Transverse colon (tissue), 4 donors: ENCODE results near the gene GHRHR. TPM values are rescaled to one million over a fixed set of nuclear protein-coding genes. Genes with fewer than 3 reads are reported as not detected.

Experiments
- DNase-seq: peaks from one replicate; pipeline ENCODE4 v3.0.0-alpha.2; 2019
- H3K27ac ChIP-seq, 4 donors: fragments of 200-600 bp; sonication (generic); 2 replicates each; pipeline ENCODE4 v1.5.1; 2016 to 2018; ENCODE audit warnings: inconsistent platforms in 4 of 4
- H3K27me3 ChIP-seq: fragments of 200-600 bp; sonication (generic); 2 replicates; pipeline ENCODE4 v1.5.1; 2017; ENCODE audit warnings: inconsistent platforms
- H3K36me3 ChIP-seq, 4 donors: fragments of 200-600 bp; sonication (generic); 2 replicates each; pipeline ENCODE4 v1.5.1; 2017 to 2019; ENCODE audit warnings: inconsistent platforms in 4 of 4
- H3K4me1 ChIP-seq, 4 donors: fragments of 200-600 bp; sonication (generic); 2 replicates each; pipeline ENCODE4 v1.5.1; 2017 to 2020; ENCODE audit warnings: inconsistent platforms in 4 of 4
- H3K4me3 ChIP-seq, 4 donors: fragments of 200-600 bp; sonication (generic); 1 replicate in 1 of 4; 2 replicates in 3 of 4; pipeline versions ENCODE4 v1.5.1 to v1.6.1; 2017 to 2019; ENCODE audit warnings: inconsistent platforms in 4 of 4
- H3K9me3 ChIP-seq, 2 donors: fragments of 200-600 bp; sonication (generic); 2 replicates each; pipeline ENCODE4 v1.5.1; 2017 to 2019; ENCODE audit warnings: inconsistent platforms in 2 of 2
- EP300 ChIP-seq: sonication (generic); formaldehyde crosslinking; IDR thresholded peaks from one replicate; pipeline ENCODE4 v1.6.1; 2017; ENCODE audit warnings: antibody characterized with exemption, low read depth
- POLR2A ChIP-seq: fragments of 450-650 bp; IDR thresholded peaks from one replicate; pipeline ENCODE4 v1.6.1; 2016; ENCODE audit warnings: antibody characterized with exemption, mild to moderate bottlenecking, moderate library complexity
- POLR2AphosphoS5 ChIP-seq, 3 donors: sonication (generic); formaldehyde crosslinking; IDR thresholded peaks; one replicate each; pipeline ENCODE4 v1.6.1; 2016; ENCODE audit warnings: antibody characterized with exemption in 3 of 3
- WGBS, 2 donors: methylation state at CpG; one replicate each; pipeline ENCODE4 v1.1.5; 2018; ENCODE audit warnings: low coverage in 1 of 2; 5-methylcytosine and 5-hydroxymethylcytosine counted together
- in situ Hi-C, 4 donors: fragments of 200-750 bp; cut with MboI; loops; one replicate each; pipeline versions ENCODE4 v1.15.0 to v1.15.1; 2017; ENCODE audit warnings: low sequenced_read_pairs in 3 of 4, low pct_ligation_motif_present in 1 of 4, low pct_unique_long_range_greater_than_20kb in 1 of 4
- intact Hi-C: fragments of 100-400 bp; cut with DNase I; formaldehyde crosslinking; loops from one replicate; pipeline ENCODE4 v1.15.1; 2023; ENCODE audit warnings: low total_unique reads
- total RNA-seq, 4 donors: library from RNA; depleted of rRNA; stranded (reverse); fragments of >200 nt; gene quantifications; one replicate each; pipeline ENCODE4 v1.1.0, GENCODE V29; 2016
- TF ChIP-seq, protein P1 (sequence below), 5 experiments: fragments of 200-600 bp in 3 of 5; fragments of 450-650 bp in 2 of 5; sonication (generic) in 3 of 5; IDR thresholded peaks; 1 replicate in 2 of 5; 2 replicates in 3 of 5; pipeline ENCODE4 v1.5.1; 2016 to 2017; ENCODE audit warnings: antibody characterized with exemption in 5 of 5, inconsistent platforms in 3 of 5, mild to moderate bottlenecking in 2 of 5, moderate library complexity in 1 of 5

The GHRHR gene
- total RNA-seq, 4 donors from 2014 or later = not detected

DNA sequence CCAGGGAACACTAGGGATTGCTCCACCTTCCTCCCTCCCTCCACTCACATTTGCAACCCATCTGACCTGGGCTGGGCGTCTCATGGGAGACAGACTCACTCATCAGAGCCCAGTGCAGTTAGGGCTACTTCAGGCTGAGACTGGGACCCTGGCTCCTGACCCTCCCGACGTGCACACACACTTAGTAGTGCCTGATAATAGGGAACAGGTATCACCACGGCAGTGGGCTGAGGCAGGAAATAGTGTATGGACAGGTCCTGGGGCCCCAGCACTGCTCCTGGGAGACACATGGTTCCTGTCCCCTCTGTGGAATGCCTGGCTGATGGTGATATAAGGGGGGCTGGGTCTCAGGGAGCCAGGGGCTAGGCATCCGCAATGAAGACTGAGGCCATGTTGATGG lies 37.8 kb upstream of the GHRHR start:
- TF ChIP-seq EP300 = no peak
- no peak for TF ChIP-seq POLR2A
- no peak for TF ChIP-seq POLR2AphosphoS5 (IDR thresholded peaks at IDR 0.05)
- TF ChIP-seq, protein P1, sequence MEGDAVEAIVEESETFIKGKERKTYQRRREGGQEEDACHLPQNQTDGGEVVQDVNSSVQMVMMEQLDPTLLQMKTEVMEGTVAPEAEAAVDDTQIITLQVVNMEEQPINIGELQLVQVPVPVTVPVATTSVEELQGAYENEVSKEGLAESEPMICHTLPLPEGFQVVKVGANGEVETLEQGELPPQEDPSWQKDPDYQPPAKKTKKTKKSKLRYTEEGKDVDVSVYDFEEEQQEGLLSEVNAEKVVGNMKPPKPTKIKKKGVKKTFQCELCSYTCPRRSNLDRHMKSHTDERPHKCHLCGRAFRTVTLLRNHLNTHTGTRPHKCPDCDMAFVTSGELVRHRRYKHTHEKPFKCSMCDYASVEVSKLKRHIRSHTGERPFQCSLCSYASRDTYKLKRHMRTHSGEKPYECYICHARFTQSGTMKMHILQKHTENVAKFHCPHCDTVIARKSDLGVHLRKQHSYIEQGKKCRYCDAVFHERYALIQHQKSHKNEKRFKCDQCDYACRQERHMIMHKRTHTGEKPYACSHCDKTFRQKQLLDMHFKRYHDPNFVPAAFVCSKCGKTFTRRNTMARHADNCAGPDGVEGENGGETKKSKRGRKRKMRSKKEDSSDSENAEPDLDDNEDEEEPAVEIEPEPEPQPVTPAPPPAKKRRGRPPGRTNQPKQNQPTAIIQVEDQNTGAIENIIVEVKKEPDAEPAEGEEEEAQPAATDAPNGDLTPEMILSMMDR (IDR thresholded peaks at IDR 0.05) = no peak
- no peak for DNase-seq
- 83% methylated on average over 5 of the region's 5 CpGs; no CpG with 5 or more reads in 1 of the 2 donors for WGBS, 2 donors
- Histone ChIP-seq H3K27me3 (no peaks in the 10 kb centered on the region), H3K27ac (no peak overlapping the region), H3K4me1 (peaks cover 0 to 9% (median 4%) of the 10 kb centered on the region in 4 donors), H3K4me3 (no peak overlapping the region), H3K9me3 (peaks cover 0 to 3% of the 10 kb centered on the region in 2 donors), H3K36me3 (no peaks in the 10 kb centered on the region)
- intact Hi-C loops = no loop called here
- in situ Hi-C loops = no loop called here

DNA sequence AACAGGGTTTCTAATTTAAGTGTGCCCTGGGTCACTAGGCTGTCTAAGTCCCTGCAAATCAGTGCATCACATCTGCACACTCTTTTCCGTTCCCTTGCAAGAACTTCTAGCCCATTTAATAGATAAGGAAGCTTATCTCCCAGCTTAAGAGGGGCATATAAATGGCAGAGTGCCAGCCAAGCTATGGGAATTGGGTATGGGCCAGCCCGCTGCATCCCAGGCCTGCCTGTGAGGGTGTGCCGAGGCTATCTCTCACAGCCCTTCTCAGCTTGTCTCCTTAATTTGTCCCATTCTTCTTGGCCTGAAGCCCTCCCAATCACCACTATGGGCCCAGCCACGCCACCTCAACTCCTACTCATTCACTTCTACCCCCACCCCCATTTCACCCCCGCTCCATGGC lies 37.4 kb upstream of the GHRHR start:
- DNase-seq = no peak
- no peak overlapping the region for H3K27ac ChIP-seq
- H3K9me3 ChIP-seq = peaks cover 0 to 3% of the 10 kb centered on the region in 2 donors
- no peaks in the 10 kb centered on the region for H3K27me3 ChIP-seq
- WGBS, 2 donors = 87 to 97% methylated on average over 4 to 5 of the region's 5 CpGs
- H3K4me1 ChIP-seq = peaks cover 0 to 5% (median under 1%) of the 10 kb centered on the region in 4 donors
- no peak overlapping the region for H3K4me3 ChIP-seq
- TF ChIP-seq POLR2A (no peak), POLR2AphosphoS5 (IDR thresholded peaks at IDR 0.05) (no peak), EP300 (no peak)
- TF ChIP-seq, protein P1 (IDR thresholded peaks at IDR 0.05) = no peak
- no peaks in the 10 kb centered on the region for H3K36me3 ChIP-seq
- in situ Hi-C loops (no loop called here), intact Hi-C loops (no loop called here)

DNA sequence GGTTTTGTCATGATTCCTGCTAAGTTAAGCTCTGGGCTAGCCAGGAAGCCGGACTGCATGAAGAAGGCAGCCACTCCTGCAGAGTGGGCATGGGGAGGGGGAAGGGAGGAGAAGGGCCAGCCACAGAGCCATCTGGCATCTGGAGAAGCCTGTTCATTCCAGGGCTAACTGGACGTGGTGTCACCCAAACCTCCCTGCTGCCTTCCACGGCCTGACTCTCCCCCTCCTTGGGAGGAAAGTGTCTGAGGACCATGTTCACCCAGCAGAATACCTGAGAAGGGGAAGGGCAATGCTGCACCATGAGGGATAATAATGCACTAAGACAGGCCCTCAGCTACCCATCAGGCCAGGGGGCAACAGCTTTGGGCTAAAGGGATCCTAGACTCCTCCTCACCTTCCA lies 36.7 kb upstream of the GHRHR start:
- H3K27me3 ChIP-seq = no peaks in the 10 kb centered on the region
- H3K4me3 ChIP-seq = no peak overlapping the region
- H3K36me3 ChIP-seq = no peaks in the 10 kb centered on the region
- peaks cover 0 to 3% of the 10 kb centered on the region in 2 donors for H3K9me3 ChIP-seq
- intact Hi-C loops = no loop called here
- DNase-seq = peak; percentile 5
- WGBS, 2 donors = 93% methylated on average over 3 of the region's 3 CpGs; no CpG with 5 or more reads in 1 of the 2 donors
- H3K4me1 ChIP-seq = no peaks in the 10 kb centered on the region
- in situ Hi-C loops = no loop called here
- no peak overlapping the region for H3K27ac ChIP-seq
- TF ChIP-seq POLR2A = no peak
- TF ChIP-seq, protein P1 (IDR thresholded peaks at IDR 0.05) = no peak
- no peak for TF ChIP-seq POLR2AphosphoS5 (IDR thresholded peaks at IDR 0.05)
- no peak for TF ChIP-seq EP300

DNA sequence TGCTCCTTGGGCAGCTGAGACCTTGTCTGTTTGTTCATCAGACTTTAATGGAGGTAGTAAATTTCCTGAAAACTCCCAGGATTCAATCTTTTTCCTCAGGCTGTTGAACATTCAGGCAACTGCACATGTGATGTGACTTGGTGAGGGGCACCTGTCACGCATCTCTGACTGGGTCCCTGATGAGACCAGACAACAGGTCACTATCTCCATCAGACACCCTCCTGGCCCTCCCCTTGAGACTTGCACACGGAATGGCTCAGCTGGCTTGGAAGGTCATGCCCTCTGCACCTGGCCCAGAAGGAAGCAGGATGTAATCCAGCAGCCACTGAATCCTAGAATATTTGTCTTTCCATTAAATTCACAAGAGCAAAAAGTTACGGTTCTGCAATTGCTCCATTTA lies 36.2 kb upstream of the GHRHR start:
- DNase-seq = no peak
- Histone ChIP-seq H3K9me3 (peaks cover 0 to 3% of the 10 kb centered on the region in 2 donors), H3K36me3 (no peaks in the 10 kb centered on the region), H3K4me1 (no peaks in the 10 kb centered on the region), H3K4me3 (no peak overlapping the region), H3K27me3 (no peaks in the 10 kb centered on the region), H3K27ac (no peak overlapping the region)
- intact Hi-C loops = no loop called here
- TF ChIP-seq POLR2A (no peak), POLR2AphosphoS5 (IDR thresholded peaks at IDR 0.05) (no peak), EP300 (no peak)
- TF ChIP-seq, protein P1 (IDR thresholded peaks at IDR 0.05) = no peak
- WGBS, 2 donors = 79% methylated on average over 3 of the region's 3 CpGs; no CpG with 5 or more reads in 1 of the 2 donors
- in situ Hi-C loops = no loop called here
